ENCODE measurements around the gene ESRRA. TPM values are rescaled to one million over a fixed set of nuclear protein-coding genes. Genes with fewer than 3 reads are reported as not detected.
"Not testable (repeated sequence)": the region's sequence is repeated elsewhere in the genome, so short reads cannot be mapped to it uniquely, and the experiment has no call there.

The ESRRA gene
- total RNA-seq, 2 donors from 2014 or later, result 33.6 to 48.1 TPM

GRCh38 chr11:64316672-64317324 lies 11.5 kb downstream of the ESRRA start:
- DNase-seq (ENCODE audit: low spot score in 2 of 2), result no peak
- no peaks in the 10 kb centered on the region for H3K9me3 Mint-ChIP-seq
- peak; percentile 10 to 17 for ATAC-seq
- H3K27ac Mint-ChIP-seq, result peak overlapping the region; percentile 99
- H3K36me3 Mint-ChIP-seq, result peaks cover 27 to 28% of the 10 kb centered on the region in 2 donors

GRCh38 chr11:64317325-64317960 lies 12.1 kb downstream of the ESRRA start, which contains the start of gene TRMT112:
Gene TRMT112 (minus strand): TSS chr11:64317559. CDS start chr11:64317526, 33 bp downstream.
- peak; percentile 84 to 85 for ATAC-seq
- H3K9me3 Mint-ChIP-seq, result no peaks in the 10 kb centered on the region
- peak within 1 kb of the TSS; percentile 99 for H3K27ac Mint-ChIP-seq
- peaks cover 27 to 28% of the 10 kb centered on the region in 2 donors for H3K36me3 Mint-ChIP-seq
- DNase-seq (ENCODE audit: low spot score in 2 of 2), result peak; percentile 91 to 98

GRCh38 chr11:64317961-64318765 lies 12.8 kb downstream of the ESRRA start, which contains the start of gene PRDX5:
Gene PRDX5 (plus strand): TSS chr11:64318121. CDS start chr11:64318216, 95 bp downstream.
- Mint-ChIP-seq H3K9me3 (no peaks in the 10 kb centered on the region), H3K27ac (peak within 1 kb of the TSS; percentile 99), H3K36me3 (peaks cover 27 to 28% of the 10 kb centered on the region in 2 donors)
- peak; percentile 76 to 87 for ATAC-seq
- DNase-seq (ENCODE audit: low spot score in 2 of 2), result peak; percentile 94 to 98

GRCh38 chr11:64318766-64319761 lies 13.7 kb downstream of the ESRRA start:
- Mint-ChIP-seq H3K27ac (peak overlapping the region; percentile 99), H3K36me3 (peaks cover 27 to 28% of the 10 kb centered on the region in 2 donors), H3K9me3 (no peaks in the 10 kb centered on the region)
- DNase-seq (ENCODE audit: low spot score in 2 of 2), result no peak
- ATAC-seq, result no peak

GRCh38 chr11:64320556-64320955 lies 15.2 kb downstream of the ESRRA start:
- Mint-ChIP-seq H3K36me3 (peaks cover 27 to 28% of the 10 kb centered on the region in 2 donors), H3K27ac (peak overlapping the region; percentile 27 to 93), H3K9me3 (no peaks in the 10 kb centered on the region)
- DNase-seq (ENCODE audit: low spot score in 2 of 2), result no peak
- ATAC-seq, result no peak

GRCh38 chr11:64321026-64321425 lies 15.7 kb downstream of the ESRRA start:
- ATAC-seq (no peak), DNase-seq (ENCODE audit: low spot score in 2 of 2) (no peak)
- no peaks in the 10 kb centered on the region for H3K9me3 Mint-ChIP-seq
- peak overlapping the region; percentile 27 to 93 for H3K27ac Mint-ChIP-seq
- peaks cover 27 to 28% of the 10 kb centered on the region in 2 donors for H3K36me3 Mint-ChIP-seq

- Mint-ChIP-seq H3K36me3 (peaks cover 24 to 25% of the 10 kb centered on the region in 2 donors), H3K9me3 (no peaks in the 10 kb centered on the region), H3K27ac (no peak overlapping the region)
- ATAC-seq (no peak), DNase-seq (ENCODE audit: low spot score in 2 of 2) (no peak)
Measured at GRCh38 chr11:64321533-64321932, 16.2 kb downstream of the ESRRA start.

- ATAC-seq (no peak), DNase-seq (ENCODE audit: low spot score in 2 of 2) (no peak)
- H3K27ac Mint-ChIP-seq, result peak overlapping the region in 1 of 2 donors; percentile 65
- H3K36me3 Mint-ChIP-seq, result peaks cover 12 to 15% of the 10 kb centered on the region in 2 donors
- no peaks in the 10 kb centered on the region for H3K9me3 Mint-ChIP-seq
Measured at GRCh38 chr11:64322925-64323260, 17.6 kb downstream of the ESRRA start.

GRCh38 chr11:64323373-64323772 lies 18.0 kb downstream of the ESRRA start:
- peaks cover 7 to 10% of the 10 kb centered on the region in 2 donors for H3K36me3 Mint-ChIP-seq
- ATAC-seq (no peak), DNase-seq (ENCODE audit: low spot score in 2 of 2) (no peak)
- H3K27ac Mint-ChIP-seq, result peak overlapping the region in 1 of 2 donors; percentile 65
- no peaks in the 10 kb centered on the region for H3K9me3 Mint-ChIP-seq

- not testable (repeated sequence) for DNase-seq (ENCODE audit: low spot score in 2 of 2); ATAC-seq; H3K9me3 Mint-ChIP-seq; H3K36me3 Mint-ChIP-seq
- peak overlapping the region; percentile 9 to 75 for H3K27ac Mint-ChIP-seq
Measured at GRCh38 chr11:64323984-64324383, 18.7 kb downstream of the ESRRA start.

- Mint-ChIP-seq H3K36me3 (peaks cover 0 to 9% of the 10 kb centered on the region in 2 donors), H3K9me3 (no peaks in the 10 kb centered on the region), H3K27ac (peak overlapping the region in 1 of 2 donors; percentile 75)
- ATAC-seq, result no peak
- no peak for DNase-seq (ENCODE audit: low spot score in 2 of 2)
Measured at GRCh38 chr11:64324692-64325469, 19.6 kb downstream of the ESRRA start.

GRCh38 chr11:64327375-64327774 lies 22.1 kb downstream of the ESRRA start:
- Mint-ChIP-seq H3K27ac (no peak overlapping the region), H3K36me3 (no peaks in the 10 kb centered on the region), H3K9me3 (no peaks in the 10 kb centered on the region)
- DNase-seq (ENCODE audit: low spot score in 2 of 2) (no peak), ATAC-seq (no peak)

- Mint-ChIP-seq H3K9me3 (no peaks in the 10 kb centered on the region), H3K27ac (no peak overlapping the region), H3K36me3 (no peaks in the 10 kb centered on the region)
- ATAC-seq (no peak), DNase-seq (ENCODE audit: low spot score in 2 of 2) (no peak)
Measured at GRCh38 chr11:64327993-64328392, 22.7 kb downstream of the ESRRA start.

GRCh38 chr11:64330888-64331287 lies 25.6 kb downstream of the ESRRA start:
- ATAC-seq, result no peak
- H3K27ac Mint-ChIP-seq, result no peak overlapping the region

More at GRCh38 chr11:64330888-64331287, 25.6 kb downstream of the ESRRA start:
- H3K36me3 Mint-ChIP-seq, result no peaks in the 10 kb centered on the region
- DNase-seq (ENCODE audit: low spot score in 2 of 2), result no peak
- no peaks in the 10 kb centered on the region for H3K9me3 Mint-ChIP-seq

All from activated naive CD4-positive, alpha-beta T cell treated with anti-CD3 and anti-CD28 coated beads, Interleukin-2, amount 50 U/mL, for 72 hours (primary cell).